IMR-90 (cell line): ENCODE measurements around the gene HOXB7. TPM values are rescaled to one million over a fixed set of nuclear protein-coding genes. Genes with fewer than 3 reads are reported as not detected.

Source experiments
- ATAC-seq: fragments of 200-7000 bp; cut with Tn5 transposase; 2 replicates; pipeline ENCODE4 v1.9.1; 2020; ENCODE audit warnings: low read depth, mild to moderate bottlenecking, moderate library complexity
- BruUV-seq: library from RNA; stranded (reverse); fragments of 400-500 nt; replicated peaks from 2 replicates; lab custom pipeline; 2021; lab: Mats Ljungman, UMichigan
- CTCF ChIA-PET: fragments of 300-600 bp; formaldehyde crosslinking; extraction: SDS; loops from one replicate; lab custom pipeline; 2021; ENCODE audit warnings: antibody characterized with exemption; lab: Yijun Ruan, JAX
- POLR2A ChIA-PET: fragments of 300-600 bp; sonication (Branson Sonifier 250); formaldehyde crosslinking; loops from one replicate; lab custom pipeline; 2022; ENCODE audit warnings: antibody characterized with exemption; ENCODE audit not compliant: unreplicated experiment; lab: Charles Lee
- DNase-seq: peaks from one replicate; pipeline ENCODE4 v3.0.0; 2013
- H2AFZ ChIP-seq: replicated peaks from 2 replicates; pipeline ENCODE3; 2013; ENCODE audit warnings: low read length, mild to moderate bottlenecking; ENCODE audit not compliant: poor library complexity
- H2AK5ac ChIP-seq: 2 replicates; pipeline ENCODE4 v1.6.1; 2013; ENCODE audit warnings: low read depth, low read length, inconsistent platforms
- H2AK9ac ChIP-seq: replicated peaks from 2 replicates; pipeline ENCODE3; 2013; ENCODE audit warnings: mild to moderate bottlenecking, low read depth, low read length, moderate library complexity; ENCODE audit not compliant: poor library complexity
- H2BK120ac ChIP-seq: 2 replicates; pipeline ENCODE4 v1.6.1; 2013; ENCODE audit warnings: low read depth, low read length, inconsistent platforms
- H2BK15ac ChIP-seq: 3 replicates; pipeline ENCODE4 v1.6.1; 2013; ENCODE audit warnings: low read depth, low read length, inconsistent platforms
- H2BK20ac ChIP-seq: 2 replicates; pipeline ENCODE4 v1.6.1; 2013; ENCODE audit warnings: low read depth, mild to moderate bottlenecking, inconsistent platforms, low read length, moderate library complexity
- H2BK5ac ChIP-seq: 2 replicates; pipeline ENCODE4 v1.6.1; 2013; ENCODE audit warnings: mild to moderate bottlenecking, low read depth, low read length, inconsistent platforms; ENCODE audit not compliant: poor library complexity, severe bottlenecking
- H3K14ac ChIP-seq: replicated peaks from 2 replicates; pipeline ENCODE4 v1.6.1; 2013; ENCODE audit warnings: low read depth, low read length, inconsistent platforms
- H3K18ac ChIP-seq: 2 replicates; pipeline ENCODE4 v1.6.1; 2013; ENCODE audit warnings: low read depth, low read length, control low read depth
- H3K23ac ChIP-seq: 2 replicates; pipeline ENCODE4 v1.6.1; 2013; ENCODE audit warnings: low read depth, low read length, inconsistent platforms
- H3K27ac ChIP-seq: 2 replicates; pipeline ENCODE4 v1.5.1; 2013; ENCODE audit warnings: mild to moderate bottlenecking, control low read depth, low read length; ENCODE audit not compliant: insufficient read depth
- H3K27me3 ChIP-seq: 2 replicates; pipeline ENCODE4 v1.6.1; 2013; ENCODE audit warnings: low read length; ENCODE audit not compliant: control insufficient read depth, insufficient read depth
- H3K36me3 ChIP-seq: 2 replicates; pipeline ENCODE4 v1.6.1; 2013; ENCODE audit warnings: low read length, mixed read lengths; ENCODE audit not compliant: control insufficient read depth, insufficient read depth
- H3K4ac ChIP-seq: 2 replicates; pipeline ENCODE4 v1.6.1; 2013; ENCODE audit warnings: low read depth, low read length, inconsistent platforms
- H3K4me1 ChIP-seq: 2 replicates; pipeline ENCODE4 v1.6.1; 2013; ENCODE audit warnings: low read length, mixed read lengths; ENCODE audit not compliant: control insufficient read depth, insufficient read depth
- H3K4me2 ChIP-seq: 2 replicates; pipeline ENCODE4 v1.6.1; 2013; ENCODE audit warnings: low read depth, mild to moderate bottlenecking, control low read depth, low read length, moderate library complexity
- H3K4me3 ChIP-seq: 2 replicates; pipeline ENCODE4 v1.5.1; 2013; ENCODE audit warnings: low read depth, mild to moderate bottlenecking, control low read depth, low read length, moderate library complexity; ENCODE audit not compliant: insufficient read depth
- H3K56ac ChIP-seq: 2 replicates; pipeline ENCODE4 v1.6.1; 2013; ENCODE audit warnings: low read length, inconsistent platforms; ENCODE audit not compliant: insufficient read depth; ENCODE audit errors: extremely low read depth
- H3K79me1 ChIP-seq, 2 experiments: 2 replicates each; pipeline ENCODE4 v1.6.1; 2013; ENCODE audit warnings: low read length in 2 of 2, inconsistent platforms in 1 of 2, low read depth in 1 of 2
- H3K9ac ChIP-seq: 2 replicates; pipeline ENCODE4 v1.6.1; 2013; ENCODE audit warnings: low read depth, low read length, control low read depth
- H3K9me1 ChIP-seq: 2 replicates; pipeline ENCODE4 v1.6.1; 2013; ENCODE audit warnings: low read length, inconsistent platforms; ENCODE audit not compliant: insufficient read depth
- H3K9me3 ChIP-seq: 2 replicates; pipeline ENCODE4 v1.6.1; 2013; ENCODE audit warnings: low read length; ENCODE audit not compliant: control insufficient read depth, insufficient read depth
- H4K20me1 ChIP-seq: 2 replicates; pipeline ENCODE4 v1.6.1; 2013; ENCODE audit warnings: low read length, inconsistent platforms; ENCODE audit not compliant: insufficient read depth
- H4K5ac ChIP-seq: 2 replicates; pipeline ENCODE4 v1.6.1; 2013; ENCODE audit warnings: mild to moderate bottlenecking, low read depth, low read length, control low read depth
- H4K8ac ChIP-seq, 2 experiments: 2 replicates each; pipeline ENCODE4 v1.6.1; 2013; ENCODE audit warnings: low read depth in 2 of 2, low read length in 2 of 2, control low read depth in 1 of 2, inconsistent platforms in 1 of 2
- H4K91ac ChIP-seq: 2 replicates; pipeline ENCODE4 v1.6.1; 2013; ENCODE audit warnings: low read depth, low read length, inconsistent platforms; ENCODE audit not compliant: insufficient read depth
- BHLHE40 ChIP-seq: fragments of 150-350 bp; IDR thresholded peaks from 2 replicates; pipeline ENCODE4 v1.6.1; 2016; ENCODE audit warnings: mild to moderate bottlenecking, low read depth, low read length
- NFE2L2 ChIP-seq: fragments of 150-350 bp; IDR thresholded peaks from 2 replicates; pipeline ENCODE4 v1.6.1; 2016; ENCODE audit warnings: low read depth, mild to moderate bottlenecking, low read length
- WGBS, 2 experiments: methylation state at CpG; one replicate each; pipeline versions ENCODE4 v1.1.5 to v1.1.7; 2013; ENCODE audit warnings: missing lambda C conversion rate in 2 of 2; ENCODE audit not compliant: insufficient read length in 1 of 2; ENCODE audit errors: extremely low coverage in 2 of 2; 5-methylcytosine and 5-hydroxymethylcytosine counted together
- dilution Hi-C: fragments of 300-500 bp; cut with HindIII; formaldehyde crosslinking; loops from one replicate; pipeline ENCODE4 v1.14.3; 2018; ENCODE audit warnings: low sequenced_read_pairs; ENCODE audit not compliant: unreplicated experiment
- in situ Hi-C: fragments of 300-500 bp; cut with MboI; formaldehyde crosslinking; loops from 3 replicates; pipeline ENCODE4 v1.14.3; 2019; ENCODE audit warnings: low sequenced_read_pairs, inconsistent platforms, mixed read lengths
- intact Hi-C: fragments of 100-400 bp; cut with micrococcal nuclease; formaldehyde crosslinking; loops from 2 replicates; pipeline ENCODE4 v1.10.0; 2022
- polyA plus RNA-seq, 3 experiments: library from polyadenylated mRNA; depleted of rRNA; stranded (reverse); fragments of >200 nt; gene quantifications; 2 replicates each; pipeline ENCODE4 v1.2.3, GENCODE V29; 2012; ENCODE audit warnings: low replicate concordance in 1 of 3
- total RNA-seq: library from RNA; depleted of rRNA; stranded (reverse); fragments of >200 nt; gene quantifications from 2 replicates; pipeline ENCODE4 v1.2.3, GENCODE V29; 2012

The HOXB7 gene
- total and polyA plus RNA-seq, 2 of the 4 experiments (the other 2 are of a cell fraction) = 1.8 to 6.7 TPM

DNA sequence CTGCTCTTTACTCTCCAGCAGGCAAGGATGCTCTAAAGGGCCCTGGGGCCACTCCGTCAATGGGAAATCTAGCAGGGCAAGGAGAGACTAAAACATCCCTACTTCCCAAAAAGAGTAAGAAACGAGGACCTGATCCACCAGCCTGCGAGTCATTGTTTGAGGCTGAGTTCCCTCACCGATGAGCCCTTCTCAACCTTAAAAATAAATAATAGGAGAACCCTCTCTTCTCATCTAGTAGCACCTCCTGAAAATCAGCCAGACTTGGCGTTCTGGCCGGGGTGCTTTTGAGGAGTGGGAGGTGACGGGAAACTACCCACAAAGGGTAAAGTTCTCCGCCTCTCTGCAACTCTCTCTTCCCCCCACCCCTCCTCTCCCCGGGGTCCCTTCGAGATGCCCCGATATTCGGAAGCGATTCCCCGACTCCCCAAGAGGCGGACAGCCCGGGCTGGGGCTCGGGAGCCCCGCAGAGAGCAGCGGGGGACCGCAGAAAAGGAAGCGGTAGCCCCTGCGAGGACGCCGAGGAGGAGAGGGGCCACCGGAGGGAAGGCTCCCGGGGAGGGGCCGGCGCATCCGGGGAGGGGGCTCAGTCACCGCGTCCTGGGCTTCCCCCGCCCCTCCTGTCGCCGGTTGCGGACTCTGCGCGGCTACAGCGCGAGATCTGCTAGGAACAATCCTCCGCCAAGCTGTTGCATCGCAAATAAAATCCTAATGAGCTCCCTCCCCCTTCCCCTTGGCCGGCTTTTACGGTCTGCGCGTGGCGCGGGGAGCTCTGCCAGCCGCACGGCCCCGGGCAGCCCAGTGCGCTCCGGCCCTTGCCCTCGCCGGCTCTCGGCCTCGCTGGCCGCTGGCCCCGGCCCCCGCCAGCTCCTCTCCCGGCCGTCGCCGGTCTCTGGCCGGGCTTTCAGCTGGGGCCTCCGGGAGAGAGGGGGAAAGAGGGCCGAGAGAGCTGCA lies 14.0 kb upstream of the HOXB7 start:
- CTCF ChIA-PET = interaction anchor here (0.9 kb wide), 1 partner anchor 288 kb away, joined by 3 read pairs; no protein-coding TSS in a partner anchor
- no peak overlapping the region for H2BK20ac ChIP-seq
- DNase-seq (no peak), ATAC-seq (peak; percentile 72)
- no peaks in the 10 kb centered on the region for H3K36me3 ChIP-seq
- H3K9me1 ChIP-seq = no peaks in the 10 kb centered on the region; the same call in 1 of the 2 replicates
- H2AK9ac ChIP-seq = no peak overlapping the region
- TF ChIP-seq BHLHE40 (no peak), NFE2L2 (no peak)
- H3K27me3 ChIP-seq = peaks cover 98% of the 10 kb centered on the region
- in situ Hi-C loops = loop anchor here (10.0 kb wide), 1 partner anchor 460 kb away; no protein-coding TSS in a partner anchor
- peak overlapping the region; percentile 91 for H3K4me2 ChIP-seq
- peak overlapping the region; percentile 64 for H2AFZ ChIP-seq
- H3K27ac ChIP-seq = no peak overlapping the region
- no peak overlapping the region for H3K18ac ChIP-seq
- H3K4me1 ChIP-seq = no peaks in the 10 kb centered on the region; the same call in 1 of the 2 replicates
- H2BK5ac ChIP-seq = no peak overlapping the region
- intact Hi-C loops = no loop called here
- H2AK5ac ChIP-seq = no peak overlapping the region
- dilution Hi-C loops = no loop called here
- H3K56ac ChIP-seq = no peak overlapping the region
- H3K4ac ChIP-seq = no peak overlapping the region
- no peak overlapping the region for H3K9ac ChIP-seq
- no peak overlapping the region for H4K91ac ChIP-seq
- H4K8ac ChIP-seq = no peak overlapping the region
- H3K14ac ChIP-seq = no peak overlapping the region
- BruUV-seq = no TSS peak
- peaks cover 12% of the 10 kb centered on the region; the same call in 1 of the 2 replicates for H4K20me1 ChIP-seq
- no peak overlapping the region for H2BK120ac ChIP-seq
- POLR2A ChIA-PET = no interaction called here
- H4K5ac ChIP-seq = no peak overlapping the region
- H3K9me3 ChIP-seq = peaks cover 18% of the 10 kb centered on the region
- no peaks in the 10 kb centered on the region for H3K79me1 ChIP-seq
- no peak overlapping the region for H2BK15ac ChIP-seq
- WGBS, 2 experiments = 0% methylated on average over 7 of the region's 66 CpGs; no CpG with 5 or more reads in 1 of the 2 experiments
- H3K23ac ChIP-seq = 0 out of 2 replicates have a peak overlapping the region, but pooled peaks have one; percentile 51
- peak overlapping the region; percentile 38 for H3K4me3 ChIP-seq
